LNCaP clone FGC (cell line): ENCODE results near the gene WDR37.

Source experiments
- DNase-seq: peaks from one replicate; pipeline ENCODE4 v3.0.0-alpha.2; 2011; ENCODE audit warnings: low read depth
- H3K4me3 ChIP-seq: 2 replicates; pipeline ENCODE4 v1.5.1; 2011; ENCODE audit warnings: mild to moderate bottlenecking, low read depth, low read length, control low read depth
- TF ChIP-seq, protein P1 (sequence below): IDR thresholded peaks from 2 replicates; pipeline ENCODE4 v1.5.1; 2012; ENCODE audit warnings: mild to moderate bottlenecking; ENCODE audit not compliant: control insufficient read depth, insufficient read depth; ENCODE audit errors: extremely low read depth

WDR37 gene

GRCh38 chr10:1147810-1148209 is 91.6 kb downstream of the WDR37 start:
- TF ChIP-seq, protein P1, sequence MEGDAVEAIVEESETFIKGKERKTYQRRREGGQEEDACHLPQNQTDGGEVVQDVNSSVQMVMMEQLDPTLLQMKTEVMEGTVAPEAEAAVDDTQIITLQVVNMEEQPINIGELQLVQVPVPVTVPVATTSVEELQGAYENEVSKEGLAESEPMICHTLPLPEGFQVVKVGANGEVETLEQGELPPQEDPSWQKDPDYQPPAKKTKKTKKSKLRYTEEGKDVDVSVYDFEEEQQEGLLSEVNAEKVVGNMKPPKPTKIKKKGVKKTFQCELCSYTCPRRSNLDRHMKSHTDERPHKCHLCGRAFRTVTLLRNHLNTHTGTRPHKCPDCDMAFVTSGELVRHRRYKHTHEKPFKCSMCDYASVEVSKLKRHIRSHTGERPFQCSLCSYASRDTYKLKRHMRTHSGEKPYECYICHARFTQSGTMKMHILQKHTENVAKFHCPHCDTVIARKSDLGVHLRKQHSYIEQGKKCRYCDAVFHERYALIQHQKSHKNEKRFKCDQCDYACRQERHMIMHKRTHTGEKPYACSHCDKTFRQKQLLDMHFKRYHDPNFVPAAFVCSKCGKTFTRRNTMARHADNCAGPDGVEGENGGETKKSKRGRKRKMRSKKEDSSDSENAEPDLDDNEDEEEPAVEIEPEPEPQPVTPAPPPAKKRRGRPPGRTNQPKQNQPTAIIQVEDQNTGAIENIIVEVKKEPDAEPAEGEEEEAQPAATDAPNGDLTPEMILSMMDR: no peak
- no peak overlapping the region for H3K4me3 ChIP-seq
- DNase-seq: no peak

- no peak overlapping the region for H3K4me3 ChIP-seq
- no peak for DNase-seq
- TF ChIP-seq, protein P1: no peak
Observed at GRCh38 chr10:1148855-1149605, 92.8 kb downstream of the WDR37 start.

- TF ChIP-seq, protein P1: no peak
- H3K4me3 ChIP-seq: no peak overlapping the region
- DNase-seq: no peak
Observed at GRCh38 chr10:1149793-1150637, 93.8 kb downstream of the WDR37 start.

DNA sequence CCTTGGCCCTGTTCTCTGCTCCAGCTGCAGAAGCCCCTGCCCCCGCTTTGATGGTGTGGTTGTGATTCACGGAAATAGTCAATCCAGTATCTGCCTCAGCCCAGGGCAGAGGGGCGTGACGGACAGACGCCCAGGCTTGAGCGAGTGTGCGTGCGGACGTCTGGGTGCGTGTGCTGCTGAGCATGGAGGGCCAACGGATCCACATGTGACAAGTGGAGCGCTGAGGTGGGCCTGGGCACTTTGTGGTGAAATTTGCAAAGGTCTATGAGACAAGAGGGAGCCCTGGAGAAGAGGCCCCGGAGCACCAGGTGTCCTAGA is 94.4 kb downstream of the WDR37 start:
- no peak overlapping the region for H3K4me3 ChIP-seq
- no peak for DNase-seq
- TF ChIP-seq, protein P1: no peak

- no peak for DNase-seq
- TF ChIP-seq, protein P1: no peak
- no peak overlapping the region for H3K4me3 ChIP-seq
Observed at GRCh38 chr10:1151076-1152033, 95.2 kb downstream of the WDR37 start.

- no peak overlapping the region for H3K4me3 ChIP-seq
- no peak for DNase-seq
- TF ChIP-seq, protein P1: no peak
Observed at GRCh38 chr10:1152386-1153250, 96.4 kb downstream of the WDR37 start.
